SK-N-MC (cell line): ENCODE results near the gene ERBB4.

ENCODE experiments used
- DNase-seq: peaks from one replicate; pipeline ENCODE4 v3.0.0-alpha.2; 2011; ENCODE audit warnings: low read depth, low spot score
- H3K27ac ChIP-seq: fragments of 200-600 bp; sonication (generic); 2 replicates; pipeline ENCODE4 v1.5.1; 2016; ENCODE audit warnings: mixed run types
- H3K36me3 ChIP-seq: fragments of 200-600 bp; sonication (generic); 2 replicates; pipeline ENCODE4 v1.6.1; 2017; ENCODE audit warnings: antibody characterized with exemption, low read length, mixed read lengths; ENCODE audit not compliant: insufficient read depth
- H3K4me3 ChIP-seq: fragments of 200-600 bp; sonication (generic); 2 replicates; pipeline ENCODE4 v1.5.1; 2016
- H3K9ac ChIP-seq: fragments of 200-600 bp; sonication (generic); 2 replicates; pipeline ENCODE4 v1.8.0; 2017; ENCODE audit warnings: mixed run types, mixed read lengths; ENCODE audit not compliant: insufficient read length
- H3K9me3 ChIP-seq: fragments of 200-600 bp; sonication (generic); 2 replicates; pipeline ENCODE4 v1.6.1; 2017; ENCODE audit warnings: low read depth, mild to moderate bottlenecking, antibody characterized with exemption, low read length, moderate library complexity, mixed read lengths
- EZH2 ChIP-seq: fragments of 200-600 bp; sonication (generic); IDR thresholded peaks from one replicate; pipeline ENCODE4 v1.6.1; 2017; ENCODE audit warnings: antibody characterized with exemption
- FOXP2 ChIP-seq: optimal IDR thresholded peaks from 2 replicates; pipeline ENCODE3; 2011; ENCODE audit warnings: mild to moderate bottlenecking, moderate library complexity; ENCODE audit not compliant: insufficient read depth; ENCODE audit errors: extremely low read length, control extremely low read depth
- POLR2AphosphoS5 ChIP-seq: IDR thresholded peaks from 2 replicates; pipeline ENCODE4 v1.6.1; 2012; ENCODE audit warnings: mild to moderate bottlenecking, low read depth, low read length, borderline replicate concordance

Gene ERBB4

DNA sequence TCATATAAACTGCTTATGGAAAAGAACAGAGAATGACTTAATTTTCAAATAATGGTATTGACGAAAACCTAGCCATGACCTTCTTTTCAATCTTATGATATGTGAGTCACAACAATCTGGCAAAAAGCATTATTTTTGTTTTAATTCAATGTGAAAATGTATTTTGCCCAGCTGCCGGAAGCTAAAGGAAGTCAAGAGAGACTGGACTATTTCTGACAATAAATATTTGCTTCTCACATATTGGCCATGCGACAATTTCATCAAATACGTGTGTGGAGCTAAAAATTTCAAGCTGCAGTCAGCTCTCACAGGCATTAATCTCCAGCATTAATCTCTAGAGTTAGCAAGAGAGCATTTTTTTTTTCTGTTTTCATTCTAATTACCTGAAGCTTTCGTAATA, 1101.2 kb downstream of the ERBB4 start:
- no peak overlapping the region for H3K27ac ChIP-seq
- H3K4me3 ChIP-seq: no peak overlapping the region
- H3K9me3 ChIP-seq: no peaks in the 10 kb centered on the region
- H3K36me3 ChIP-seq: no peaks in the 10 kb centered on the region
- DNase-seq: no peak
- no peak for TF ChIP-seq POLR2AphosphoS5
- TF ChIP-seq EZH2: no peak
- TF ChIP-seq FOXP2: no peak
- no peak overlapping the region for H3K9ac ChIP-seq

DNA sequence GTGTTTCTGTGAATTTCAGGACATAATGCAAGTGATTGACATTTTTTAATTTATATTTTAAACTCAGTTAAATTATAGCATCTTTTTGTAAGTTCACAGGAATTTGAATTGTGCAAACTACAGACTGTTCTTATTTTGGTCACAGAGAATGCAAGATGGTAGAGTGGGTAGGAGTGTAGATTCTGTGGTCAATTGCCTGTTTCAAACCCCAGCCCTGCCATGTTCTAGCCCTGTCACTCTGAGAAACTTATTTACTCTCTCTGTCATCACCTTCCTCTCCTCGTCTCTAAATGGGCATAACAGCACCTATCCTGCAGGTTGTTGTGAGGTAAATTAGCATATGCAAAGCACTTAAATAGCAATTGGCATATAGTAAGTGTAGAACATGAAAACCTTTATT, 1102.4 kb downstream of the ERBB4 start:
- no peak for DNase-seq
- no peak overlapping the region for H3K27ac ChIP-seq
- TF ChIP-seq FOXP2: no peak
- TF ChIP-seq EZH2: no peak
- no peak for TF ChIP-seq POLR2AphosphoS5
- H3K9ac ChIP-seq: no peak overlapping the region
- H3K9me3 ChIP-seq: no peaks in the 10 kb centered on the region
- no peak overlapping the region for H3K4me3 ChIP-seq
- H3K36me3 ChIP-seq: no peaks in the 10 kb centered on the region

DNA sequence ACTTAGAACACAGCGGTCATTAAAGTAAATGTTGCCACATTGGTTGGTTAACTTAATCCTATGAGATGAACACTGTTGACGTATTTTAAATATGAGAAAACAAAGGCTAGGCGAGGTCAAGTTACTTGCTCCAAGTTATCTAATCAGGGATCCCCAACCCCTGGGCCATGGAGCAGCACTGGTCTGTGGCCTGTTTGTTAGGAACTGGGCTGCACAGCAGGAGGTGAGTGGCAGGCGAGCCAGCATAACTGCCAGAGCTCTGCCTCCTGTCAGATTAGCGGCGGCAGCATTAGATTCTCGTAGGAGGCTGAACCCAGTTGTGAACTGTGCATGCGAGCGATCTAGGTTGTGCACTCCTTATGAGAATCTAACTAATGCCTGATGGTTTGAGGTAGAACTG, 1103.3 kb downstream of the ERBB4 start:
- DNase-seq: no peak
- TF ChIP-seq POLR2AphosphoS5: no peak
- TF ChIP-seq FOXP2: no peak
- TF ChIP-seq EZH2: no peak

DNA sequence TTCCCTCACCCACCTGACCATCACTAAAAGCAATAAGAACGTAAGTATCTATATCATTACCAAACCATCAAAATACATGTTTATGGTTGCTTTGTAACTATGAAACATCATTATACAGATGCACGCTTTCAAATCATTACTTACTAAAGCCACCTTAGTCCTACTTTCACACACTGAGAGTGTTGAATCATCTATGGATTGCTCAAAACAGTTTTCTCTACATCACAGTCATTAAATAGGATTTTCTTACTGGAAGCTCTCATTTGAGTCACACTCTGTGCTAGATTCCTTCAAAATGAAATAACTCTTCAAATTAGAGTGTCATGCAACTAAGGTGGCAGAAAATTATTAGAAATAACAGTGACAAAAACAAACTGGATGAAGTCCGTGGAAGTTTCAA, 1103.8 kb downstream of the ERBB4 start:
- no peak overlapping the region for H3K4me3 ChIP-seq
- TF ChIP-seq EZH2 (no peak), POLR2AphosphoS5 (no peak), FOXP2 (no peak)
- DNase-seq: no peak
- H3K9ac ChIP-seq: no peak overlapping the region
- H3K36me3 ChIP-seq: no peaks in the 10 kb centered on the region
- no peak overlapping the region for H3K27ac ChIP-seq
- no peaks in the 10 kb centered on the region for H3K9me3 ChIP-seq

More for the DNA sequence above, 1103.3 kb downstream of the ERBB4 start:
- Histone ChIP-seq H3K4me3 (no peak overlapping the region), H3K9ac (no peak overlapping the region), H3K36me3 (no peaks in the 10 kb centered on the region), H3K27ac (no peak overlapping the region), H3K9me3 (no peaks in the 10 kb centered on the region)

DNA sequence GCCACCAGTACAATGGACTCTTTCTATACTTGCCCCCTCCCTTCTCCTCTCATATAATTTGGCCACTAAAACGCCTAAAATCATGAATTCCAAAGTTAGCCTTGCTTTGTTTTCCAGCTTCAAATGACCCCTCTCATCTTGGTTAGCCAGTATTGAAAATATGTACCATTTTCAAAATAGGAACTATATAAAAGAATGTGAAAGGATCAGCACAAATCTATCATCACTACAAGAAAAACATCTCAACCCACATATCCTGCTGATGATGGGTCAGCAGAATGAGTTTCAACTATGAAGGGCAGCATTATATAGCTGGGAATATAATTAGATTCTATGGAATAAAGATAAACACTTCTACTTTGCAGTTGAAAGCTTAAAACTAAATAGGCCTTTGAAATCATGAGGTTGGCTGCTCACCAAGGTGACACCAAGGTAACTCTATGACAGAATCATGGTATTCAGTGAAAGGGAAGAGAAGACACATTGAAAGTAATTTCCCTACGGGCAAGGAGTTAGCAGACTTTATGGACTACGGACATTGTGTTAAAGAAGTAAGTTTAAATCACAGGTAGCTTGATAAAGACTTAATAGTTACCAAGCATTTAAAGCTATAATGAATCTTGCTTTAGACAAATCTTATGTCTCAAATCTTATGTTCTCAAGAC, 1109.2 kb downstream of the ERBB4 start:
- H3K9me3 ChIP-seq: no peaks in the 10 kb centered on the region
- no peaks in the 10 kb centered on the region for H3K36me3 ChIP-seq
- H3K9ac ChIP-seq: no peak overlapping the region
- no peak overlapping the region for H3K4me3 ChIP-seq
- no peak for TF ChIP-seq POLR2AphosphoS5
- TF ChIP-seq FOXP2: no peak
- no peak for TF ChIP-seq EZH2
- no peak for DNase-seq
- no peak overlapping the region for H3K27ac ChIP-seq

DNA sequence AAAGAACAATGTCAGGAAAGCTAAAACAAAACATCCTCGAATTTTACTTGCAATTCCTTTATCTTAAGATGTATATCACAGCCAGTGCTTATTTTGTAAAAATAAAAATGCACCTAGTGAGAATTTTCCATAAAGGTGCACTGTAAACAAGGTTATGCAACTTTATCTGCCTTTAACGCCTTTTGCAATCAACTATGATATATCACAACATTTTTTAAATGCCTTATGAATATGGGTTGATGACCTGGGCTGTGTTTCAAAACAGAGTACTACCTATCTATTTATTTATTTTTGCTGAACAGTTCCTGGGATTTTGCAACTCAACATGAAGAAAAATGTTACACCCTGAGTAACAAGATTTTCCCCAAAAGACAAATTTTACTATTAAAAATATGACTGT, 1112.4 kb downstream of the ERBB4 start:
- Histone ChIP-seq H3K9ac (no peak overlapping the region), H3K4me3 (no peak overlapping the region), H3K9me3 (no peaks in the 10 kb centered on the region), H3K27ac (no peak overlapping the region), H3K36me3 (no peaks in the 10 kb centered on the region)
- DNase-seq: no peak
- TF ChIP-seq EZH2 (no peak), FOXP2 (no peak), POLR2AphosphoS5 (no peak)

DNA sequence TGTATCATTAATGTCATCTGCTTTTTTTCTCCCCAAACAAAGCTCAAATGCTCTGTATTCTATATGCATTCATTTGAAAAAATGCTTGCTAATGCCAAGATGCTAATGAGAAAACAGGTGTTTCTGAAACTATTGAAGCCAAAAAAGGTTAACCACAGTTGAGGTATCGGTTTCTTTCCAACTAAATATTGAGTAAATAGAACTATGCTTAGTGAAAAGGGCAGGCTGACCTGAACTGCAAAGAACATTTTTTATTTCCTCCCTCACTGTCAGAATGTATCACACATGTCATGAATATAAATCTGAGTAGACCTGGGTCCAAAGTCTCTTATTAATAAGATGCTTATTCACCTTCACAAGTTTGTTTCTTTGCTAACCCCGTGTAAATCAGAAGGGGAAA, 1115.6 kb downstream of the ERBB4 start:
- Histone ChIP-seq H3K9ac (no peak overlapping the region), H3K36me3 (no peaks in the 10 kb centered on the region), H3K27ac (no peak overlapping the region), H3K9me3 (no peaks in the 10 kb centered on the region), H3K4me3 (no peak overlapping the region)
- TF ChIP-seq EZH2: no peak
- TF ChIP-seq POLR2AphosphoS5: no peak
- no peak for TF ChIP-seq FOXP2
- no peak for DNase-seq

DNA sequence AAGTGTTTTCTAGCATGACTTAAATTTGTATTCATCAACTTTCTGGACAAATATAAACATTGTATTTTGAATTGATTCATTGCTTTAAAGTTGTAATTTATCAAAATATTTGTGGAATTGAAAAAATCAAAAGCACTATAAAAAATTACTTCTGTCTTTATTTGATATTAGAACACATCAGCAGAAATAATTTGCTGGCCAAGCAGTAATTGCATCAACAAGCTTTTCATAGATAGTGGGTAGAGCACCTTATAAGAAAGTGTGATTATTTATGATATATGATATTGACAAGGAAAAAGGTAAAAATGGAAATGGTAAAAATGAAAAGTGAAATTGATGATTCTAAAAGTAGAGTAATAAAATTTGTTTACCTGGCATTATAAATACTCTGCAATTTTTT, 1121.1 kb downstream of the ERBB4 start:
- TF ChIP-seq EZH2: no peak
- no peak for TF ChIP-seq POLR2AphosphoS5
- TF ChIP-seq FOXP2: no peak
- no peak overlapping the region for H3K4me3 ChIP-seq
- H3K9ac ChIP-seq: no peak overlapping the region
- no peaks in the 10 kb centered on the region for H3K36me3 ChIP-seq
- no peak overlapping the region for H3K27ac ChIP-seq
- no peak for DNase-seq
- H3K9me3 ChIP-seq: no peaks in the 10 kb centered on the region

DNA sequence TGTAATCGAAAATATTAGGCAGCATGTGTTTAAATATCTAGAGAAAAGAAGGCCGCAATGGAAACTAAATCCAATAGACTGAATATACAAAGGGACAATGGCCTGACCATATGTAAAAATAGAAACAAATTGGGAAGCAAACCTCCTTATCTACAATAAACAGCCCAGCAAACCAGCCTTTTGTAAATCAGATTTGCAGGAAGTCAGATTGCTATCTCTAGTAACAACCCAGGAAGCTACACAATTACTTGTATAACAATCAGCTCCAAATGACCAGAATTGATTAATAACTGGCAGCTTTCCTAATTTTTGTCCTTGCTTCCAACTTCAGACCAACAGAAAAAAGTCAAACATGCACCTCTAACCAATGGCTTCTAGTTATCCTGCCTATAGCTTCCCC, 1122.2 kb downstream of the ERBB4 start:
- no peaks in the 10 kb centered on the region for H3K36me3 ChIP-seq
- H3K9ac ChIP-seq: no peak overlapping the region
- TF ChIP-seq POLR2AphosphoS5 (no peak), EZH2 (no peak), FOXP2 (no peak)
- no peak overlapping the region for H3K27ac ChIP-seq
- no peaks in the 10 kb centered on the region for H3K9me3 ChIP-seq
- DNase-seq: no peak
- no peak overlapping the region for H3K4me3 ChIP-seq
